GM21423 (cell line): ENCODE measurements around the gene PDZD2.

Source experiments
- ATAC-seq: cut with Tn5 transposase; IDR thresholded peaks from one replicate; pipeline ENCODE4 v1.9.1; 2021; ENCODE audit warnings: mild to moderate bottlenecking, moderate library complexity; ENCODE audit not compliant: unreplicated experiment

PDZD2 gene

GRCh38 chr5:31911291-31912265 is 272.6 kb downstream of the PDZD2 start:
- no peak for ATAC-seq

GRCh38 chr5:31913808-31914207 is 274.9 kb downstream of the PDZD2 start:
- no peak for ATAC-seq

GRCh38 chr5:31916327-31916726 is 277.4 kb downstream of the PDZD2 start:
- no peak for ATAC-seq

- ATAC-seq, result no peak
Observed at GRCh38 chr5:31918739-31919138, 279.8 kb downstream of the PDZD2 start.

GRCh38 chr5:31921852-31922305 is 282.9 kb downstream of the PDZD2 start:
- no peak for ATAC-seq

GRCh38 chr5:31924005-31924404 is 285.1 kb downstream of the PDZD2 start:
- ATAC-seq, result no peak

GRCh38 chr5:31931874-31932273 is 292.9 kb downstream of the PDZD2 start:
- no peak for ATAC-seq

GRCh38 chr5:31934156-31934555 is 295.2 kb downstream of the PDZD2 start:
- no peak for ATAC-seq

GRCh38 chr5:31935496-31936369 is 296.8 kb downstream of the PDZD2 start:
- no peak for ATAC-seq

- ATAC-seq, result no peak
Observed at GRCh38 chr5:31936683-31937082, 297.8 kb downstream of the PDZD2 start.

- no peak for ATAC-seq
Observed at GRCh38 chr5:31937226-31937625, 298.3 kb downstream of the PDZD2 start.

- ATAC-seq, result no peak
Observed at GRCh38 chr5:31937703-31938102, 298.8 kb downstream of the PDZD2 start.

- no peak for ATAC-seq
Observed at GRCh38 chr5:31939151-31939550, 300.2 kb downstream of the PDZD2 start.

- ATAC-seq, result no peak
Observed at GRCh38 chr5:31941151-31941755, 302.3 kb downstream of the PDZD2 start.

- no peak for ATAC-seq
Observed at GRCh38 chr5:31942546-31942945, 303.6 kb downstream of the PDZD2 start.

- no peak for ATAC-seq
Observed at GRCh38 chr5:31944684-31945445, 305.9 kb downstream of the PDZD2 start.

- ATAC-seq, result no peak
Observed at GRCh38 chr5:31948006-31948405, 309.1 kb downstream of the PDZD2 start.

GRCh38 chr5:31952067-31952466 is 313.1 kb downstream of the PDZD2 start:
- no peak for ATAC-seq

- no peak for ATAC-seq
Observed at GRCh38 chr5:31954091-31954490, 315.2 kb downstream of the PDZD2 start.

GRCh38 chr5:31957151-31957550 is 318.2 kb downstream of the PDZD2 start:
- ATAC-seq, result no peak
